ENCODE results near the gene ICAM3.

ICAM3 gene

DNA sequence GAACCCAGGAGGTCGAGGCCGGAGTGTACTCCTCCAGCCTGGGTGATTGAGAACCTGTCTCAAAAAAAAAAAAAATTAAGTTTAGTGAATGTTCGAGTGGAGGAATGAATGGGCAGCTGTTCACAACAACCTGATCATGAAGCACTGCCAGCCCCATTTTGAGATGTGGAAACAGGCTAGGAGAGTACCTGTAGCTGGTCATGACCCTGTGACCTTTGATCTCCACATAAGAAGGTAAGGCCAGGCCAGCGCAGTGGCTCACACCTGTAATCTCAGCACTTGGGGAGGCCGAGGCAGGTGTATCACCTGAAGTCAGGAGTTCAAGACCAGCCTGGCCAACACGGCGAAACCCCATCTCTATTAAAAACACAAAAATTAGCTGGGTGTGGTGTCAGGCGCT lies 13.7 kb downstream of the ICAM3 start:
- TF ChIP-seq CTCF (IDR thresholded peaks at IDR 0.05; ENCODE audit: borderline replicate concordance, insufficient read depth, low read depth, low read length), result no peak
- H3K4me3 ChIP-seq (ENCODE audit: low read depth, low read length), result no peak overlapping the region

GRCh38 chr19:10321874-10322835 lies 17.3 kb downstream of the ICAM3 start:
- no peak for TF ChIP-seq CTCF (IDR thresholded peaks at IDR 0.05; ENCODE audit: borderline replicate concordance, insufficient read depth, low read depth, low read length)
- H3K4me3 ChIP-seq (ENCODE audit: low read depth, low read length), result no peak overlapping the region

- no peak for TF ChIP-seq CTCF (IDR thresholded peaks at IDR 0.05; ENCODE audit: borderline replicate concordance, insufficient read depth, low read depth, low read length)
- no peak overlapping the region for H3K4me3 ChIP-seq (ENCODE audit: low read depth, low read length)
These were observed 18.0 kb downstream of the ICAM3 start for GRCh38 chr19:10321417-10321797.

GRCh38 chr19:10320602-10321416 lies 18.6 kb downstream of the ICAM3 start:
- H3K4me3 ChIP-seq (ENCODE audit: low read depth, low read length), result no peak overlapping the region
- TF ChIP-seq CTCF (IDR thresholded peaks at IDR 0.05; ENCODE audit: borderline replicate concordance, insufficient read depth, low read depth, low read length), result no peak

DNA sequence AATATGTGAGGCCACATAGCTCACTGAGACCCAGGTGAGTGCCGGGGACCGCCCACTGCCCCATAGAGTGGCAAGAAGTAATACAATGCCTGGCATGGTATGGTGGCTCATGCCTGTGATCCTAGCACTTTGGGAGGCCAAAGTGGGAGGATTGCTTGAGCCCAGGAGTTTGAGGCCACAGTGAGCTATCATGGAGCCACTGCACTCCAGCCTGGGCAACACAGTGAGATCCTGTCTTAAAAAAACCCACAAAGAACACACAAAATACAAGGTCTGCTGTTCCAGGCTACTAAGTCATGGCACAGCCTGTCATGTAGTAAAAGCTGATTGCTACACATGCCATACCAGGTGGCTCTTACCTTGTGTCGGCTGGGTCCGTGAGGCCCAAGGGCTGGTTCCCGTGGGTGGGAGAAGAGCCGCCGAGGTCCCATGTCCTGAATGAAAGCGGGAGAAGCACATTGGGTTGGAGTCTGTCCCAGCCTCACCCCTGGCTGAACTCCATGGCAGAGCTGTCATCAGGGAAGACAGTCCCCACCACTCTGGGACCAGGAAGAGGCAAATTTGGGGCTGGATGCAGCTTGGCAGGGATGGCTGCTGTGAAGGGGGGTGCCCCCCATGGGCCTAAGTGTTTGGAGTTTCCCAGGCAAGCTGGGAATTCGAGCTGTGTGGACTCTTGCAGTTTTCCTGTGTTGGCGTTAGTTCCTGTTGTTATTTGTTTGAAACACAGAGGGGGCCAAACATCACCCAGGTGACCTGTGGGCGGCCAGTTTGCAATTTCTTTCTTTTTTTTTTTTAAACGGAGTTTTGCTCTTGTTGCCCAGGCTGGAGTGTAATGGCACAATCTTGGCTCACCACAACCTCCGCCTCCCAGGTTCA lies 20.4 kb downstream of the ICAM3 start:
- no peak overlapping the region for H3K4me3 ChIP-seq (ENCODE audit: low read depth, low read length)
- no peak for TF ChIP-seq CTCF (IDR thresholded peaks at IDR 0.05; ENCODE audit: borderline replicate concordance, insufficient read depth, low read depth, low read length)

DNA sequence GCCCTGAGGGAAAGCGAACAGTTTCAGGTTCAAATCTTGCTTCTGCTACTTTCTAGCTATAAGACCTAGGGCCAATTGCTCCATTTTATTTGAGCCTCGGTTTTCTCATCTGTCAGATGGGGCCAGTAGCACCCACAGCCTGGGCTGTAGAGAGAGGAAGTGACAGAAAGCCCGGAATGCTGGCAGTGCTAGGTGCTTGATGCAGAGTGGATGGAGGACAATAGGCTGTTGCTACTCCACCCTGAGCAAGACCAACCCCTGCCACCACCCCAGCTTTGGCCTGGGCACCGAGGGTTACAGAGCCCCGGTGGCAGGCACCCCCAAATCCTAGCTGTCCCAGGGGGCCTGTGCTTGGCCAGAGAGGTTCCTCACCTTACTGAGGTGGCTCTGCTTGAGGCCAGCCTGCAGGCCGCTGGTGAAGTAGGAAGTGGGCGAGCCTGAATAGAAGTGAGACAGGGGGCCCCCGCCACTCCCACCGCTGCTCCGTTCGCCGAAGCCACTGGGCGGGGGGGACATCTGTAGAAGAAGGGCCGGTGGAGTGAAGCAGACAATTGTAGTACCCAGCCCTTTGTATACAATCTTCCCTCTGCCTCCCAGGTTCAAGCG lies 21.5 kb downstream of the ICAM3 start:
- H3K4me3 ChIP-seq (ENCODE audit: low read depth, low read length), result no peak overlapping the region
- no peak for TF ChIP-seq CTCF (IDR thresholded peaks at IDR 0.05; ENCODE audit: borderline replicate concordance, insufficient read depth, low read depth, low read length)
